ENCODE measurements around the gene INTS11. TPM values are rescaled to one million over a fixed set of nuclear protein-coding genes. Genes with fewer than 3 reads are reported as not detected.
A peak's percentile ranks its signal among the peaks of the same experiment; 100 is the strongest.

The INTS11 gene
- total RNA-seq, 1 donor from 2014 or later: 49.6 TPM

DNA sequence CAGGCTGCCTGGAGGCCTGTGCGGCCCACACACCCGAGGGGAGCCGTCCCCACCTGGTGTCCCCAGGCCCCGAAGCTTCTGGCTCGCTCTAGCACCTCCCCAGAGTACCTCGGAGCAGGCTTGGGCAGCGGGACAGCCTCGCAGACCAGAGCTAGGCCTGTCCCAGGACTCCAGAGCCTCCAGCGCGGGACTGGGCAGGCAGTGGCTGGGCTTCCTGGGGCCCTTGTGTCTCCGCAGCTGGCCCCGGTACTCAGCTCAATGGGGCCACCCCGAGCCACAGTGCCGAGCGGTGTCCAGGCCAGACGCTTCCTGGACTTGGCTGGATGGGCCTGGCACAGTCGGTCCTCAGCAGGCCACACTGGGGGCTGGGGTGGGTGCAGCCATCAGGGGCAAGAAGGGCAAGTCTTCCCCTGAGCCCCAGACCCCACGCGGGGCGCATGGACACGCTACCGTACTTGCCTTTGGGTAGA lies 39.3 kb downstream of the INTS11 start:
- DNase-seq (ENCODE audit: low read depth in 2 of 2): no peak

DNA sequence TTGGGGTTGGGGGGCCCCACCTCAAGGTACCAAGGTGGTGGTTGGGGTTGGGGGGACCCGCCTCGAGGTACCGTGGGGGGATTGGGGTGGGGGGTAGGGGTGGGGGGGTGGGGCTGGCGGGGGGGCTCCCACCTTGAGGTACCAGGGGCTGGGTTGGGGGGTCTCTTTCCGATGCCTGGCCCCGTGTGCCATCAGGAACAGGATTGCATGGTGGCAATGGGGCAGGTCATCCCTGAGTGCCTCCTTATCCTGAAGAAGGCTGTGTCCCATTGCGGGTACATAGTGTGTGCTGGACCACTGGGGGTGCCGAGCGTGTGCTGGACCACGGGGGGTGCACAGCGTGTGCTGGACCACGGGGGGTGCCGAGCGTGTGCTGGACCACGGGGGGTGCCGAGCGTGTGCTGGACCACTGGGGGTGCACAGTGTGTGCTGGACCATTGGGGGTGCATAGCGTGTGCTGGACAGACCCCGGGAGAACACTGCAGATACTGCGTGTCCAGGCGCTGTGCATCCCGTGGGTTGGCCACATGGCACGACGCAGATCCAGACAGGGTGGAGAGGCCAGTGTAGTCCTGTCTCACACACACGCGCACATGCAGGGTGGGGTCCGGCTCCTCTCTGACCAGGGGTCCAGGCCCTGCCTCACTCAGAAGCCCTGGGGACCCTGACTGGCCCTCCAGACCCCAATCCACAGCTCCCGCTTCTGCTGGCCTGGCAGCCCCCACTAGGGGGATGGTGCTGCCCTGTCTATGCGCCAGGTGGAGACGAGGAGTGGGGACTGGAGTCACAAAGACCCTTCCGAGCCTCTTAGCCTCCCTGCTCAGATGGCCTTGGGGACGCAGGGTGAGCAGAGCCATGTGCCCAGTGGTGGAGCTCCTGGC lies 40.0 kb downstream of the INTS11 start:
- no peak for DNase-seq (ENCODE audit: low read depth in 2 of 2)

DNA sequence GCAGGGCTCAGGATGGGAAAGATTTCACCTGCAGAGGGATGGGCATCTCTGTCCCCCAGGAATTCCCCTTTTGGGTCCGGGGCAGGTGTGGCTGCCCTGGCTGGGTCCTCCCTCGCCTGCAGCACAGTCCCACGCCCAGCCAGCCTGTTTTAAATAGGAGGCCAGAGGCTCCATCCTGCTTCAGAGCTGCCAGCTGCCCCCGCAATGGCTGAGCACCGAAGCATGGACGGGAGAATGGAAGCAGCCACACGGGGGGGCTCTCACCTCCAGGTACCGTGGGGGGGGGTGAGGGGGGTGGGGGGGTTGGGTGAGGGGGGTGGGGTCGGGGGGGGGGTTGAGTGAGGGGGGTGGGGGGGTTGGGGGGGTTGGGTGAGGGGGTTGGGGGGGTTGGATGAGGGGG lies 40.6 kb downstream of the INTS11 start:
- DNase-seq (ENCODE audit: low read depth in 2 of 2): no peak

DNA sequence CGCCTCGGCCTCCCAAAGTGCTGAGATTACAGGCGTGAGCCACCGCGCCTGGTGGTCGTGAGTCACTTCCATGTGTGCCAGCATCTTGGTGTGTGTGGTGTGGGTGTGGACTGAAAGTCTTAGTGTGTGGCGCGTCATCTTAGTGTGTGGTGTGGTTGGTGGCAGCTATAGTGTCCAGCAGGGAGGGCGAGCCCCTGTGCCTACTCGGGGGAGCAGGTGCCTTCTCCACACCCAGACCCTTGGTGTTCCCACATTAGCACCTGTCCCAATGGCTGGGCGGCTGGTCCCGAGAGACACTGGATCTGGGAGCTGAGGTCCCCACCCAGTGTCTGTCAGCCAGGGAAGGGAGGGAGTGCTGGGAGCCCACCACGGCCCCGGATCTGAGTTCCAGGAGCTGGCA lies 41.5 kb downstream of the INTS11 start:
- peak in 1 of 2 donors; percentile 24 for DNase-seq (ENCODE audit: low read depth in 2 of 2)

GRCh38 chr1:1281533-1282321 lies 42.7 kb downstream of the INTS11 start:
- DNase-seq (ENCODE audit: low read depth in 2 of 2): peak; percentile 30 to 67

DNA sequence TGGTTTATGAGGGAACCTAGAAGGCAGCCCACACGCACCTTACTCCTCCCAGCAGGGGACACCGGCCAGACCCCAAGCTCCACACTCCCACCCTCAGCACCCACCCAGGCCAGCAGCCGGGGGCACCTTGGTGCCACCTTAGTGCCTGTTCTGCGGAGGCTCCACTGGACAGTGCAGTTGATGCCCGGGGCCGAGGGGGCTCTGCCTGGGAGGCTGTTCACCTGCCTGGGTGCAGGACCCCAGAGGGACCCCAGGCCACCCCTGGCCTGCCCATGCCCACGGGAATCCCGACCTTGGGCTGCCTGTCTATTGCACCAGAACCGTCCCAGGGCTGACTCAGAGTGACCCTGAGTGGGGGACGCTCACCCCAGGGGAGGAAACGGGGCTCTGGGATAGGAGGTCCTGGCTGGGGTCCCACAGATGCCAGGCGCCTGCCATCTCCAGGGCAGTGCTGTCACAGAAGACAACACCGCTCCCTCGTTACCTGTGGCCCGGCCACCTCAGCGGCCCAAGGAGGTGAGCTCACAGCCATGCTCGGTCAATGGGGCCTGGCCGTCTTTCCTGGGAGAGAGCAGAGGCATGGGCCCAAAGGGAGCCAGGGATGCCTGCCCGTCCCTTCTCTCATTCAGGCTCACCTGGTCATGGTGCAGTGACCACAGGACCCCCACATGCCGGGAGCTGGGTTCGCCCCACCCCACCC lies 43.5 kb downstream of the INTS11 start:
- no peak for DNase-seq (ENCODE audit: low read depth in 2 of 2)

GRCh38 chr1:1279028-1279427 lies 45.4 kb downstream of the INTS11 start:
- no peak for DNase-seq (ENCODE audit: low read depth in 2 of 2)

DNA sequence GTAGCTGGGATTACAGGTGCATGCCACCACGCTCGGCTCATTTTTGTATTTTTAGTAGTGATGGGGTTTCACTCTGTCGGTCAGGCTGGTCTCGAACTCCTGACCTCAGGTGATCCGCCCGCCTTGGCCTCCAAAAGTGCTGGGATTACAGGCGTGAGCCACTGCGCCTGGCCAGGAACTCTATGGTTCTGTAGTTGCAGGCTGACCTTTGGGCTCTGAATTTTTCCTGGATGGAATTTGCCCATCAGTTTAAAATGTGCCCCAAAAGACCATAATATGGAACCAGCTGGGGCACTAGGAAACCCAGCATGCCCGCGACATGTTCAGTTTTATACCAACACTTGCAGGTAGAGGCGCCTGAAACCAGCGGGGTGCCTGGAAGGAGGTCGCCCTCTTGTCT lies 45.8 kb downstream of the INTS11 start:
- DNase-seq (ENCODE audit: low read depth in 2 of 2): no peak

DNA sequence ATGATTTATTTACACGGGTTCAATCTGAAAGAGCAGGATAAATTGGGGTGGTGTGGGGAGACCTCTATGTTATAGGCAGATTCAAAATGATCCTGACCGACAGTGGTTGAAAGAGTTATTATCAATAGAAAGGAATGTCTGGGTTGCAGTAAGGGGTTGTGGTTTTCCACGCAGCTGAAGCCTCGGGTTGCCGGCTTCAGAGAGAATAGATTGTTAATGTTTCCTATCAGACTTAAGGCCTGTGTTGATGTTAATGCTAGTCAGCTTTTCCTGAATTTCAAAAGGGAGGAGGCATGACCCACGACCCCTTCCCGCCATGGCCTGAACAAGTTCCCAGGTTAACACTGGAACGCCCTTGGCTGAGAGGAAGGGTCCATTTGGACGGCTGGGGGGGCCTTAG lies 48.6 kb downstream of the INTS11 start:
- DNase-seq (ENCODE audit: low read depth in 2 of 2): no peak

GRCh38 chr1:1274931-1275431 lies 49.5 kb downstream of the INTS11 start:
- DNase-seq (ENCODE audit: low read depth in 2 of 2): no peak

- no peak for DNase-seq (ENCODE audit: low read depth in 2 of 2)
Measured at GRCh38 chr1:1274299-1274930, 50.0 kb downstream of the INTS11 start.

DNA sequence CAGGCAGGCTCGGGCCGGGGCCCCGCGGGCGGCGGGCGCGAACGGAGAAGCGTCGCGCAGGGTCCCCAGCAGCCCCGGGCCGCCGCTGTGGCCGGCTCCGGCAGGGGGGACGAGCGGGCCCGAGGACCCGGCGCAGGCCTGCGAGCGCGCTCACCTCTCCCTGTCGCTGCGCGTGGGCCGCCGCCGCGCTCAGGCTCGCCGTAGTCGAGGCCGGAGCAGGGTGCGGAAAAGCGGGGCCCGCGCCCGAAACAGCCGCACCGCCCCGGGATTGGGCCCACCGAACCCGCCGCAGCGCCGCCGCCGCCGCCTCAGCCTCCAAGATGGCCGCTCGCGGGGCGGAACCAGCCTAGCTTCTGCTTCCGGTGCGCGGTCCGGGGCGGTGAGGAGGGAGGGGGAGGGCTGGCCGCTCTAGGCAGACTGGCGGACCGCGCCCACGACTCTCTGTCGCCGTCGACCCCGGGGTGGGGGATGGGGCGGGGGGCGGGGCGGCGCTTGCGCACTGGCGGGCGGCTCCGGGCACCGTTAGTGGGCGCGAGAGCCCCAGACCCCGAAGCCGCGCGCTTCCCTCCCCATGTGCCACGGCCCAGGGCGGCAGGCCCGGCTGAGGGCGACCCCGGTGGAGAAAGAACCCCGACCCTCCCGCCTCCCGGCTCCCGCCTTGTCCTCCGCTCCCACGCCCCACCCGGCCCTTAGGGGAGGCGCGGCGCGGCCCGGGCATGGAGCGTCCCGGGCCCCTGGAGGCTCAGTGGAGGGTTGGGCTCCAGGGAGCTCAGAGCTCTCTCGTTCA lies 50.8 kb downstream of the INTS11 start, which contains the start of gene UBE2J2:
Gene UBE2J2, minus strand, starts transcription at position 343 of the 787 bp plus-strand sequence. CDS start 5,862 bp downstream, outside the sequence.
- peak; percentile 80 to 96 for DNase-seq (ENCODE audit: low read depth in 2 of 2)

DNA sequence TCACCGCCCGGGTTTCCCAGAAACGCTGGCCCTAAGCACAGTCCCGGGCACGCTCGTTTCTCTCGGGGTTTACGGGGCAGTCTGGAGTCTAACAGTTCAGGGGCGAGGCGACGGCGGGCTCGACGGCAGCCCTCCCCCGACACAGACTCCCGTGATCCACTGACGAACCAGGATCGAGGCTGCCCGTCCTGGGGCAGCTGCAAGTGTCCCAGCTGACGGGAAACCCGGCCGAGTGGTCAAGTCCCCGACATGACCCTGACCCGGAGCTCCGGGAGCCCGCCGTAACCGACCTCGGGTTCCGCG lies 51.3 kb downstream of the INTS11 start:
- DNase-seq (ENCODE audit: low read depth in 2 of 2): peak in 1 of 2 donors; percentile 39

GRCh38 chr1:1272341-1273208 lies 51.9 kb downstream of the INTS11 start:
- DNase-seq (ENCODE audit: low read depth in 2 of 2): peak in 1 of 2 donors; percentile 75

- no peak for DNase-seq (ENCODE audit: low read depth in 2 of 2)
Measured at GRCh38 chr1:1270813-1271212, 53.6 kb downstream of the INTS11 start.

- no peak for DNase-seq (ENCODE audit: low read depth in 2 of 2)
Measured at GRCh38 chr1:1268284-1268682, 56.2 kb downstream of the INTS11 start.

- DNase-seq (ENCODE audit: low read depth in 2 of 2): no peak
Measured at GRCh38 chr1:1267488-1268283, 56.8 kb downstream of the INTS11 start.

DNA sequence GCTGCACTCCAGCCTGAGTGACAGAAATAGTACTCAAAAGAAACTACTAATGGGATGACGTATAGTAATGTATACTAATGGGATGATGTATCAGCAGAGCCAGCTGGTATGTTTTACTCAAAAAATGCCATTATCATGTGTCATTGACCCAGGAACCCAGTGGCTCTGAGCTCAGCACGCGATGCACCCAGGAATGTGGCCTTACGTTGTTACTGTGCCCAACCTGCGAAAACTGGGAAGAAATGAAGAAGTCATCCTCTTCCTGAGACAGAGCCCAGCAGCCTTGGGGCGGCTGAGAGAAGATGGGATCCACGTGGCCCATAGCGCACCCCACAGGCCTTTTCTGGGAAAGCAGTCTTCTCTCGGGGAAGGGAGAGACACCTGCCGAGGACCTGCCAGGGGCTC lies 59.6 kb downstream of the INTS11 start:
- DNase-seq (ENCODE audit: low read depth in 2 of 2): peak in 1 of 2 donors; percentile 28

- DNase-seq (ENCODE audit: low read depth in 2 of 2): no peak
Measured at GRCh38 chr1:1264026-1264425, 60.4 kb downstream of the INTS11 start.

Data from dermis microvascular lymphatic vessel endothelial cell (primary cell).